ENCODE measurements around the gene SERP2. TPM values are rescaled to one million over a fixed set of nuclear protein-coding genes. Genes with fewer than 3 reads are reported as not detected.

SERP2 gene
- total and polyA plus RNA-seq, 9 of the 15 experiments (the other 6 are each of a cell fraction or from before 2014, with no cell fraction given): 0.13 TPM; not detected in 8

DNA sequence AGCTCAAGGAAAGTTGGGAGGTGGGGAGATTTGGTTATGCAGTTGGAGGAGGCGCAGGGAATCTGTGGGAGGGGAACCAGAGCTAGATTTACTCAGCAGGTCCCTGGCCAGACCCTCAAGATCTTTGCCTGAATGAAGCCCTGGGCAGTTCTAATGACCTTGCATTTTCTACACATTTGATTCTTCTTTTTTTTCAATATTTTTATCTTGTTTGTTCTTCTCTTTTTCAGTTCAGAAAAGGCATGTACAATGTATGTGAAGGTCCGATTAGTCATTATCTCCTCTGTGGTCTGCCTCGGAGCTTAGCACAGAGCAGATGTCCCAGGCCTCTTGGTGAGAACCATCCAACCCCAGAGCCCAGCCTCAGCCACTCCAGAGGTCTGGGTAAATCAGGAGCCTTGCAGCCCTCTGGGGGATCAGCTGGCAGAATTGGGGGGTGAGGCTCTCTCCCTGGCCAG lies 24.2 kb downstream of the SERP2 start (continued):
- TF ChIP-seq, protein P1, sequence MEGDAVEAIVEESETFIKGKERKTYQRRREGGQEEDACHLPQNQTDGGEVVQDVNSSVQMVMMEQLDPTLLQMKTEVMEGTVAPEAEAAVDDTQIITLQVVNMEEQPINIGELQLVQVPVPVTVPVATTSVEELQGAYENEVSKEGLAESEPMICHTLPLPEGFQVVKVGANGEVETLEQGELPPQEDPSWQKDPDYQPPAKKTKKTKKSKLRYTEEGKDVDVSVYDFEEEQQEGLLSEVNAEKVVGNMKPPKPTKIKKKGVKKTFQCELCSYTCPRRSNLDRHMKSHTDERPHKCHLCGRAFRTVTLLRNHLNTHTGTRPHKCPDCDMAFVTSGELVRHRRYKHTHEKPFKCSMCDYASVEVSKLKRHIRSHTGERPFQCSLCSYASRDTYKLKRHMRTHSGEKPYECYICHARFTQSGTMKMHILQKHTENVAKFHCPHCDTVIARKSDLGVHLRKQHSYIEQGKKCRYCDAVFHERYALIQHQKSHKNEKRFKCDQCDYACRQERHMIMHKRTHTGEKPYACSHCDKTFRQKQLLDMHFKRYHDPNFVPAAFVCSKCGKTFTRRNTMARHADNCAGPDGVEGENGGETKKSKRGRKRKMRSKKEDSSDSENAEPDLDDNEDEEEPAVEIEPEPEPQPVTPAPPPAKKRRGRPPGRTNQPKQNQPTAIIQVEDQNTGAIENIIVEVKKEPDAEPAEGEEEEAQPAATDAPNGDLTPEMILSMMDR (IDR thresholded peaks at IDR 0.05 in 2 of 3, conservative IDR thresholded peaks at IDR 0.05 in 1 of 3; ENCODE audit: insufficient read depth in 2 of 3, low read depth in 1 of 3, low read length in 3 of 3): no peak
- TF ChIP-seq ZC3H8 (IDR thresholded peaks at IDR 0.05) (no peak), TFE3 (CRISPR knock-in tag; IDR thresholded peaks at IDR 0.05) (no peak), MAFF (IDR thresholded peaks at IDR 0.05; ENCODE audit: low read length) (peak; percentile 60; the same call in 1 of the 2 replicates), MCM7 (IDR thresholded peaks at IDR 0.05) (no peak), CHD1 (IDR thresholded peaks at IDR 0.05; ENCODE audit: low read length) (no peak), OTX1 (CRISPR knock-in tag; IDR thresholded peaks at IDR 0.05) (no peak), KLF10 (CRISPR knock-in tag; IDR thresholded peaks at IDR 0.05) (no peak), ZNF347 (CRISPR knock-in tag; IDR thresholded peaks at IDR 0.05; ENCODE audit: low read depth) (no peak), PRDM10 (IDR thresholded peaks at IDR 0.05; ENCODE audit: partially characterized antibody) (peak; percentile 31), TEAD1 (CRISPR knock-in tag; IDR thresholded peaks at IDR 0.05) (0 out of 4 replicates have a peak, but pooled peaks of 1 of the 2 experiments have one; percentile 17), PHB (CRISPR knock-in tag; IDR thresholded peaks at IDR 0.05) (no peak), NR0B1 (IDR thresholded peaks at IDR 0.05; ENCODE audit: partially characterized antibody) (no peak), CBX1 (IDR thresholded peaks at IDR 0.05; ENCODE audit: low read depth) (no peak), SNIP1 (IDR thresholded peaks at IDR 0.05; ENCODE audit: low read depth) (no peak), TGIF2 (CRISPR knock-in tag; IDR thresholded peaks at IDR 0.05) (no peak), ZNF75A (CRISPR knock-in tag; IDR thresholded peaks at IDR 0.05) (no peak), ZNF79 (CRISPR knock-in tag; IDR thresholded peaks at IDR 0.05; ENCODE audit: low read depth) (no peak)
- TF ChIP-seq, protein P2, sequence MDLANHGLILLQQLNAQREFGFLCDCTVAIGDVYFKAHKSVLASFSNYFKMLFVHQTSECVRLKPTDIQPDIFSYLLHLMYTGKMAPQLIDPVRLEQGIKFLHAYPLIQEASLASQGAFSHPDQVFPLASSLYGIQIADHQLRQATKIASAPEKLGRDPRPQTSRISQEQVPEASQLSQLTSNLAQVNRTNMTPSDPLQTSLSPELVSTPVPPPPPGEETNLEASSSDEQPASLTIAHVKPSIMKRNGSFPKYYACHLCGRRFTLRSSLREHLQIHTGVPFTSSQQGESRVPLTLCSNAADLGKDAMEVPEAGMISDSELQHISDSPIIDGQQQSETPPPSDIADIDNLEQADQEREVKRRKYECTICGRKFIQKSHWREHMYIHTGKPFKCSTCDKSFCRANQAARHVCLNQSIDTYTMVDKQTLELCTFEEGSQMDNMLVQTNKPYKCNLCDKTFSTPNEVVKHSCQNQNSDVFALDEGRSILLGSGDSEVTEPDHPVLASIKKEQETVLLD (IDR thresholded peaks at IDR 0.05): no peak

All from K562 (cell line).